Esophagus squamous epithelium (tissue), 5 donors: ENCODE data around the gene BMERB1. TPM values are rescaled to one million over a fixed set of nuclear protein-coding genes. Genes with fewer than 3 reads are reported as not detected.

Experiments used
- DNase-seq: peaks from one replicate; lab custom pipeline; 2025; lab: John Stamatoyannopoulos, UW
- H3K27ac ChIP-seq, 4 donors: fragments of 200-600 bp; sonication (generic); one replicate each; pipeline ENCODE4 v1.5.1; 2016 to 2019; ENCODE audit warnings: mild to moderate bottlenecking in 1 of 4
- H3K27me3 ChIP-seq, 4 donors: fragments of 200-600 bp; sonication (generic); 1 replicate in 3 of 4; 2 replicates in 1 of 4; pipeline versions ENCODE4 v1.5.1 to v1.6.0; 2017 to 2021; ENCODE audit warnings: antibody characterized with exemption in 1 of 4
- H3K36me3 ChIP-seq, 3 donors: fragments of 200-600 bp; sonication (generic); one replicate each; pipeline ENCODE4 v1.5.1; 2016 to 2019
- H3K4me1 ChIP-seq, 3 donors: fragments of 200-600 bp; sonication (generic); one replicate each; pipeline ENCODE4 v1.5.1; 2017 to 2019
- H3K4me3 ChIP-seq, 4 donors: fragments of 200-600 bp; sonication (generic); 1 replicate in 3 of 4; 2 replicates in 1 of 4; pipeline ENCODE4 v1.5.1; 2016 to 2019; ENCODE audit warnings: mild to moderate bottlenecking in 2 of 4, moderate library complexity in 1 of 4
- H3K9me3 ChIP-seq, 3 donors: fragments of 200-600 bp; sonication (generic); one replicate each; pipeline ENCODE4 v1.5.1; 2016 to 2019
- CTCF ChIP-seq, 6 experiments: fragments of 450-650 bp in 4 of 6; fragments of 200-600 bp in 2 of 6; sonication (generic) in 2 of 6; IDR thresholded peaks; one replicate each; pipeline ENCODE4 v1.5.1; 2016 to 2019; ENCODE audit warnings: antibody characterized with exemption in 6 of 6, mild to moderate bottlenecking in 4 of 6, moderate library complexity in 4 of 6
- POLR2A ChIP-seq, 4 donors: fragments of 450-650 bp; IDR thresholded peaks; one replicate each; pipeline ENCODE4 v1.6.1; 2017; ENCODE audit warnings: antibody characterized with exemption in 4 of 4, mild to moderate bottlenecking in 4 of 4, moderate library complexity in 3 of 4
- WGBS, 2 donors: methylation state at CpG; one replicate each; pipeline ENCODE4 v1.1.5; 2018; 5-methylcytosine and 5-hydroxymethylcytosine counted together
- intact Hi-C: fragments of 100-400 bp; cut with DNase I; formaldehyde crosslinking; loops from one replicate; pipeline ENCODE4 v1.15.0; 2022
- total RNA-seq, 4 donors: library from RNA; depleted of rRNA; stranded (reverse); fragments of >200 nt; gene quantifications; one replicate each; pipeline ENCODE4 v1.1.0, GENCODE V29; 2016
- donor health status: DM: yes; HTN: yes; CAD: no.

BMERB1 gene
- total RNA-seq, 4 donors from 2014 or later, result 3.4 to 38.1 (median 14.9) TPM

- Histone ChIP-seq H3K9me3 (peaks cover 0 to 7% (median 0%) of the 10 kb centered on the region in 3 donors), H3K27me3 (no peaks in the 10 kb centered on the region), H3K36me3 (no peaks in the 10 kb centered on the region), H3K4me3 (no peak overlapping the region), H3K27ac (peak overlapping the region in 1 of 4 donors; percentile 42), H3K4me1 (peaks cover 0 to 36% (median 9%) of the 10 kb centered on the region in 3 donors)
- WGBS, 2 donors, result 92 to 95% methylated on average over 6 of the region's 6 CpGs
- intact Hi-C loops, result no loop called here
- TF ChIP-seq POLR2A (IDR thresholded peaks at IDR 0.05), result no peak
- no peak for TF ChIP-seq CTCF (IDR thresholded peaks at IDR 0.05)
- DNase-seq, result no peak
Observed at GRCh38 chr16:15547768-15548096, 113.3 kb downstream of the BMERB1 start.

GRCh38 chr16:15548482-15548891 is 114.1 kb downstream of the BMERB1 start:
- 47 to 62% methylated on average over 3 of the region's 3 CpGs for WGBS, 2 donors

GRCh38 chr16:15552507-15552906 is 118.1 kb downstream of the BMERB1 start:
- Histone ChIP-seq H3K36me3 (no peaks in the 10 kb centered on the region), H3K27ac (no peak overlapping the region), H3K27me3 (no peaks in the 10 kb centered on the region), H3K9me3 (no peaks in the 10 kb centered on the region), H3K4me3 (no peak overlapping the region), H3K4me1 (peaks cover 0 to 13% (median 9%) of the 10 kb centered on the region in 3 donors)
- no peak for TF ChIP-seq POLR2A (IDR thresholded peaks at IDR 0.05)
- TF ChIP-seq CTCF (IDR thresholded peaks at IDR 0.05), result no peak
- DNase-seq, result no peak
- 78 to 90% methylated on average over 6 of the region's 6 CpGs for WGBS, 2 donors
- intact Hi-C loops, result no loop called here

More at GRCh38 chr16:15548482-15548891, 114.1 kb downstream of the BMERB1 start:
- intact Hi-C loops, result no loop called here
- TF ChIP-seq POLR2A (IDR thresholded peaks at IDR 0.05) (no peak), CTCF (IDR thresholded peaks at IDR 0.05) (no peak)
- no peaks in the 10 kb centered on the region for H3K9me3 ChIP-seq
- H3K4me3 ChIP-seq, result no peak overlapping the region
- H3K4me1 ChIP-seq, result peaks cover 0 to 36% (median 9%) of the 10 kb centered on the region in 3 donors
- no peaks in the 10 kb centered on the region for H3K36me3 ChIP-seq
- DNase-seq, result no peak
- no peaks in the 10 kb centered on the region for H3K27me3 ChIP-seq
- no peak overlapping the region for H3K27ac ChIP-seq

GRCh38 chr16:15553313-15554088 is 119.1 kb downstream of the BMERB1 start:
- H3K4me3 ChIP-seq, result no peak overlapping the region
- H3K4me1 ChIP-seq, result peaks cover 0 to 13% (median 9%) of the 10 kb centered on the region in 3 donors
- no peaks in the 10 kb centered on the region for H3K36me3 ChIP-seq
- H3K27me3 ChIP-seq, result no peaks in the 10 kb centered on the region
- no peak for DNase-seq
- TF ChIP-seq POLR2A (IDR thresholded peaks at IDR 0.05), result no peak
- no peak for TF ChIP-seq CTCF (IDR thresholded peaks at IDR 0.05)
- WGBS, 2 donors, result 58 to 67% methylated on average over 7 of the region's 10 CpGs
- H3K9me3 ChIP-seq, result no peaks in the 10 kb centered on the region
- intact Hi-C loops, result no loop called here
- H3K27ac ChIP-seq, result no peak overlapping the region

- Histone ChIP-seq H3K27me3 (no peaks in the 10 kb centered on the region), H3K4me1 (peaks cover 0 to 4% (median 2%) of the 10 kb centered on the region in 3 donors), H3K9me3 (no peaks in the 10 kb centered on the region), H3K4me3 (no peak overlapping the region), H3K27ac (no peak overlapping the region), H3K36me3 (no peaks in the 10 kb centered on the region)
- intact Hi-C loops, result no loop called here
- TF ChIP-seq CTCF (IDR thresholded peaks at IDR 0.05), result no peak
- TF ChIP-seq POLR2A (IDR thresholded peaks at IDR 0.05), result no peak
- 93 to 96% methylated on average over 4 to 5 of the region's 5 CpGs for WGBS, 2 donors
- no peak for DNase-seq
Observed at GRCh38 chr16:15556130-15556529, 121.7 kb downstream of the BMERB1 start.
